ENCODE data around the gene CREM.

CREM gene

DNA sequence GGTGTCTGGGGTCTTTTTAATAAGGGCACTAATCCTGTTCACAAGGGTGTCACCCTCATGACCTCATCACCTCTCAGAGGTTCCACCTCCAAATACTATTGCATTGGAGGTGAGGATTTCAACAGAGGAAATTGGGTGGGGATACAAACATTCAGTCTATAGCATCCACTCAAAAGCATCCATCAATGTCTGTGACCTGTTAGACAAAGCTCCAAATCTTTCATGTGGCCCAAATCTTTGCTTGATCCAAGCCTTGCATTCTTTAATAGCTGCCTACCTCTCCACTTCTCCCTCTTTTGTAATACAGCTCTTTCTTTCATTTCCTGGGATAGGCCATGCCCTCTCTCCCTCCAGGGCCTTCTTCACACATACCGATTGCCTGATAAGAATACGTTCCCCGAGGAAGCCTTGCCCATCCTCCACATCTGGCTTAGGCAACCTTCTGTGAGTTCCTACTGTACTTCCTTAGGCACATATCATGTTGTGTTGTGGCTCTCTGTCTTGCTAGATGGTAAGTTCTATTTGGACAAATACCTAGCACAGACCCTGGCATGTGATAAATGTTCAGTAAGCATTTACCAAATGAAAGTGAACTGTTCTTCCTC is 66.1 kb downstream of the CREM start:
- in situ Hi-C loops (cut with MboI; ENCODE audit: low sequenced_read_pairs): no loop called here

- in situ Hi-C loops (cut with MboI; ENCODE audit: low sequenced_read_pairs): no loop called here
Measured at GRCh38 chr10:35194471-35194870, 67.8 kb downstream of the CREM start.

GRCh38 chr10:35194906-35195305 is 68.3 kb downstream of the CREM start:
- in situ Hi-C loops (cut with MboI; ENCODE audit: low sequenced_read_pairs): no loop called here

DNA sequence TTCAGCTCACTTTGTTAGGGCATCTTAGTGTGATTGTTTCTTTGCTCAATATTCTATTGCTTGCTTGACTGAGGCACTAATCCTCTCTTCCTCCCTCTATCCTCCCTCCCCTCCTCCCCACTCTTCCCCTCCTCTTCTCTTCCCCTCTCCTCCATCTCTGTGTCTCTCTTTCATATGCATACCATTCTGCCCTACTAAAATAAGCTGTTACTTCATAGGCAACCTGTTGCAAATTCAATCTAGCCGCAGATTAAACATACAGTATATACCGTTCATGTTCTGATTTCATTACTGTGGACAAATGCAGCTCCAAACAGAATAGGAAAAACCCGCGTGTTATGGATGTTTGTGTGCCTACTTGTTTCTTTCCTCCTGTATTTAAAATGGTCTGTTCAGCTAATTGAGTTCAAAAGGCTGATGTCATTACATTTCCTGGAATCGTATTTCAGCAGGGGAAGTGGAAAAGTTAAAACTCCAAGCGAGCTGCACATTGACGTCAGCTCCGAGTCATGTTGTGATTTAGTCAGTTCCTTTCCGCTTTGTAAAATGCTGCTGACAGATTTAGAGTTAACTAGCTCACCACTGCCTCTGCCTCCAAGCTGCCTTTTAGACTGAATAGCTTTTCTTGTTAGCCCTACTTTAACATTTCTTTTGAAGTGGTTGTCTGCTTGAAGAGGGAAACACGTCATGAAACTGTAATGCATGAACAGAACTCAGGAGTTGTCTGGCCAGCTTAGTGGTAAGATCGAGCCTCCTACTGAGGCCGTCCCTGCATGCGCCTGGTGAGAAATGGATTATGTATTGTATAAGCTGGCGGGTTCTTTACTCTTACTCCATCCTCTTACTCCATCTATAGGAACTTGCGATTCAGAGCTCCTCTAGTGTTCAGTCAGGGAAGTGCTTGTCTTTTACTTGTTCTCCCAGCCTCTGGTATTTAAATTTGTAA is 69.0 kb downstream of the CREM start:
- in situ Hi-C loops (cut with MboI; ENCODE audit: low sequenced_read_pairs): no loop called here

DNA sequence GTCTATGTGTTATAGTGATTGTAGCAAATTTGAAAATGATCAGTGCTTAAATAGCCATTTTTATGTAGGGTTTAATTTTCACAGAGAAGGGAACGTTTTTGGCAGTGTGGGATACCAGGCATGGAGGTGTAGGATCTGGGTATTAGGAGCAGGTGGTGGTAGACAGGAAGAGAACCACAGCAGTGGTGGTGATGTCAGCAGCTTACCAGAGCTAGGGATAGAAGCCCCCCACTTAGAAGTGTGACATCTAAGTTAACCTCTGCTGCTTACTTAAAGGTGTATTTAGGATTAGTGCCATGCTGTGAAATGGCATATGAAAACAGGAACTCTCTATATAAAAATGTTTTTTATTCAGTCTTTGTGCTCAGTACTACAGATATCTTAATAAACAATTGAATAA is 73.8 kb downstream of the CREM start:
- in situ Hi-C loops (cut with MboI; ENCODE audit: low sequenced_read_pairs): loop anchor here (25.0 kb wide), 1 partner anchor 538 kb away; no protein-coding TSS in a partner anchor

- in situ Hi-C loops (cut with MboI; ENCODE audit: low sequenced_read_pairs): loop anchor here (25.0 kb wide), 1 partner anchor 539 kb away; no protein-coding TSS in a partner anchor
Measured at GRCh38 chr10:35201234-35201633, 74.6 kb downstream of the CREM start.

DNA sequence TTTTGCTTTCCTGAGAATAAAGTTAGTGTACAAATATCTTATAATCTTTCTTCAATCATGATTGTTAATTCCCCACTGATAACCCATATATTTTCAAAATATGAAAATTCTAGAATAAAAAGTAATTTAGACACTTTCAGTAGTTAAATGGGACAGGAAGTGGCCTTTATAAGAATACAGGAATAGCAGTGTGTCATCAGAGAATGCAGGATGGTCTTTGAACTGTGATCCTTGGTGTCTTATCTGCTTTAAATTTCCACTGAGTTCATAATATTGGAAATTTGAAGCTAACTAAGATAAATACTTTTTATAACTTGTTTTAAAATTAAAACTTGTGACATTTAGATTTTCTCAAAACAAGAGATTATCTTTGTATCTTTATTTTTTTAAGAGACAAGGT is 75.4 kb downstream of the CREM start:
- in situ Hi-C loops (cut with MboI; ENCODE audit: low sequenced_read_pairs): loop anchor here (25.0 kb wide), 1 partner anchor 540 kb away; no protein-coding TSS in a partner anchor

- in situ Hi-C loops (cut with MboI; ENCODE audit: low sequenced_read_pairs): loop anchor here (25.0 kb wide), 1 partner anchor 541 kb away; no protein-coding TSS in a partner anchor
Measured at GRCh38 chr10:35203745-35204144, 77.1 kb downstream of the CREM start.

- in situ Hi-C loops (cut with MboI; ENCODE audit: low sequenced_read_pairs): loop anchor here (25.0 kb wide), 1 partner anchor 542 kb away; no protein-coding TSS in a partner anchor
Measured at GRCh38 chr10:35204650-35205319, 78.1 kb downstream of the CREM start.

DNA sequence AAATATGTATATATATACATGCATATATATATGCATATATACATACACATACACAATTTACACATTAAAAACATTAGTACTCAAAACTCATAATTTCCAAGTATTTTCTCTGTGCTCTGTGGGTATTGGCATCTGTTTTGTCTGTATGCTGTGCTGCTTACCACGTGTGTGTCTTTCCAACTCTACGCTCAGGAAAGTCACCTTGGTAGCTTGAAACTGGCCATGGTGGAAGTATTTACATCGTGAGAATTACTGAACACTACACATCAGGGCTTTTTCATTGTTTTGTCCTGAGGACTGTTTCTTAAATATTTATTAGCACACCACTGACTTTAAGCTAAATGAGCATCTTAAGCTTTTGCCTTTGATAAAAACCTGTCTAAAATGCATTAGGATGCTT is 79.6 kb downstream of the CREM start:
- in situ Hi-C loops (cut with MboI; ENCODE audit: low sequenced_read_pairs): loop anchor here (25.0 kb wide), 1 partner anchor 544 kb away; no protein-coding TSS in a partner anchor

GRCh38 chr10:35208536-35208935 is 81.9 kb downstream of the CREM start:
- in situ Hi-C loops (cut with MboI; ENCODE audit: low sequenced_read_pairs): loop anchor here (25.0 kb wide), 1 partner anchor 546 kb away; no protein-coding TSS in a partner anchor

DNA sequence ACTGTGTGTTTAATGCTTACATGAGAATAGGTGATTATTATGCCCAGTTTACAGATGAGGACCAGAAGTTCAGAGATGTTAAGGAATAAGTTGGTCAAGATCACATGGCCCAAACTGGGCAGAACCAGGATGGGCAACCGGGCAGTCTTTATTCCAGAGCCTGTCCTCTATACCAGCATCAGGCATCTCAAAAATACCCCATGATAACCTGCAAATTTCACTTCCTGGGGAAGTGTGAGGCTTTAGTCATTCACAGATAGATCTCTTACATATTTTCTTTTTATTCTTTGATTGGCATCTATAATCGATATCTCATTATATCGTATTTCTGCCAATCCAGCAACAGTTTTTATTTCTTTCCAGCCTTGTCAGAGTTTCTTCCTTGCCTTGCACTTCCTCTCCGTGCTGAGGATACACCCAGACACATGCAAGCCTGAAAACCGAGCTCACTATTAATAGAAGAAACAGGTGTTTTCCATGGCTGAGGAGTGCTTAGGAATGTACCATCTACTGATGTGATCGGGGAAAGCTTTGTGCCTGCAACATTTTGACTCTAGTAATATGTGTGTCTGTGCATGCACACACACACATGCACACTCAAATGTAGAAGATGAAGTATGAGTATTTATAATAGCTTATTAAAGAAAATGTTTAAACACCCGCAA is 82.4 kb downstream of the CREM start:
- in situ Hi-C loops (cut with MboI; ENCODE audit: low sequenced_read_pairs): loop anchor here (25.0 kb wide), 1 partner anchor 547 kb away; no protein-coding TSS in a partner anchor

- in situ Hi-C loops (cut with MboI; ENCODE audit: low sequenced_read_pairs): loop anchor here (10.0 to 25.0 kb wide), 2 partner anchors 86 to 549 kb away; partner anchors contain the start of gene CREM
Measured at GRCh38 chr10:35210961-35211360, 84.3 kb downstream of the CREM start.

DNA sequence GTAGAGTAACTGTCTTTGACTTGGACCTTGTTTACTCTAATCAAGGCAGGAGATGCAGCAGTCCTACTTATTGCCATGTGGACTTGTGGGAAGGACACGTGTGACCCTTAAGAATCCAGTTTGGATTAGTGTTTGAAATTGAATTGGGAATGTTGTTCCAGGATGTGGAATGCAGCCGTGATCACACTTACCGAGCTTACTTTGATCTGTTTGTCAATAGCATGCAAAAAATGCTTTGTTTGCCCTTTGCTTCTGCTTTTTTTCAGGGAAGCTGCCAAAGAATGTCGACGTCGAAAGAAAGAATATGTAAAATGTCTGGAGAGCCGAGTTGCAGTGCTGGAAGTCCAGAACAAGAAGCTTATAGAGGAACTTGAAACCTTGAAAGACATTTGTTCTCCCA is 84.7 kb downstream of the CREM start:
- in situ Hi-C loops (cut with MboI; ENCODE audit: low sequenced_read_pairs): loop anchor here (10.0 to 25.0 kb wide), 2 partner anchors 87 to 549 kb away; partner anchors contain the start of gene CREM

- in situ Hi-C loops (cut with MboI; ENCODE audit: low sequenced_read_pairs): loop anchor here (10.0 to 25.0 kb wide), 2 partner anchors 88 to 551 kb away; partner anchors contain the start of gene CREM
Measured at GRCh38 chr10:35212856-35213255, 86.2 kb downstream of the CREM start.

DNA sequence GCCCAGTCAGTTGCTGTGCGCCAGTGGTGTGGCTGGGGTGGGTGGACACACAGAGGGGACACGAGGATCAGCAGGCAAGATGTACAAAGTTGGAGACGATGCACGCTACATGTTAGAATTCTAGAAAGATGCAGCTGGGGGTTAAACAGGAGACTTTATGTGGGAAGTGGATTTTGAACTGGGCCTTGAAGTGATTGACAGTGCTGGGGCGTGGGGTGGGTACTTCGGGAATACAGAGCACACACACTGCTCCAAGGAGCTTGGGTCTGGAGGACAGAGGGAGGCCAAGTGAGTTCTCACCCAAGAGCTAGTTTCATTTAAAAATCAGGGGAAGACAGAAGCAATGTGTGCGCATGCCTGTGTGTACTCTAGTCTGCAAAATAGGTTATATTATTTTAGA is 87.1 kb downstream of the CREM start:
- in situ Hi-C loops (cut with MboI; ENCODE audit: low sequenced_read_pairs): loop anchor here (10.0 to 25.0 kb wide), 2 partner anchors 89 to 551 kb away; partner anchors contain the start of gene CREM

DNA sequence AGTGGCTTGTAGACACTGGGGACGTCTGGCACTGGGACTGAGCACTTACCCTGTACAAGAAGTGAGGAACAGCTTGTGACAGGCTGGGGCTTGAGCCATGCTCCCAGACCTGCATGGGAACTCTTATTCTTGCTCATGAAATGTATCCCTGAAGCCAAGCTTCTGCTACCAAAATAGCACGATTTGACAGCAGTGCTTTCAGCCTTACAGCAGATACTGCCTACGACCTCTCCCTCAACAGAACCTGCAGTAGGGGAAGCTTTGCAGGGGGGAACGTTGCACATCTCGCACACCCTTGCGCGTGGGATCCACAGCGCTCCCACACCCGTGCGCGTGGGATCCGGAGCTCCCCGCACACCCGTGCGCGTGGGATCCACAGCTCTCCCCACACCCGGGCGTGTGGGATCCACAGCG is 88.0 kb downstream of the CREM start:
- in situ Hi-C loops (cut with MboI; ENCODE audit: low sequenced_read_pairs): loop anchor here (10.0 to 25.0 kb wide), 2 partner anchors 90 to 552 kb away; partner anchors contain the start of gene CREM

DNA sequence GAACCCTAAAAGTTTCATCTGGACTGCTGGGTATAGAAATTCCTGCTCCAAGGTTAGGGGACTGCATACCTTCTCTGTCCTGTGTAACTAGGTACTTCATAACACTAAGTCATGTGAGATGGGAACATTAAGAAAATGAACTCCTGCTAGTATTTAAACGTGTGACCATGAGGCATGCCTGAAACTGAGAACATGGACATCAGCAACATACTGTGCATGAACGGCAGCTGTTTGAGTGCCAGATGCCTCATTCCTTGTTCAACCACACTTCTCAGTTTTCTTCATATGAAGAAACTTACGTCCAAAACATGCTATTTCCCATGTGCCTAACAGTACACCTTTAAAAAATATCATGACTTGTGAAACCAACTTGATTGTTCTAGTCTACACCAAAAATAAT is 88.5 kb downstream of the CREM start:
- in situ Hi-C loops (cut with MboI; ENCODE audit: low sequenced_read_pairs): loop anchor here (10.0 to 25.0 kb wide), 2 partner anchors 90 to 553 kb away; partner anchors contain the start of gene CREM

DNA sequence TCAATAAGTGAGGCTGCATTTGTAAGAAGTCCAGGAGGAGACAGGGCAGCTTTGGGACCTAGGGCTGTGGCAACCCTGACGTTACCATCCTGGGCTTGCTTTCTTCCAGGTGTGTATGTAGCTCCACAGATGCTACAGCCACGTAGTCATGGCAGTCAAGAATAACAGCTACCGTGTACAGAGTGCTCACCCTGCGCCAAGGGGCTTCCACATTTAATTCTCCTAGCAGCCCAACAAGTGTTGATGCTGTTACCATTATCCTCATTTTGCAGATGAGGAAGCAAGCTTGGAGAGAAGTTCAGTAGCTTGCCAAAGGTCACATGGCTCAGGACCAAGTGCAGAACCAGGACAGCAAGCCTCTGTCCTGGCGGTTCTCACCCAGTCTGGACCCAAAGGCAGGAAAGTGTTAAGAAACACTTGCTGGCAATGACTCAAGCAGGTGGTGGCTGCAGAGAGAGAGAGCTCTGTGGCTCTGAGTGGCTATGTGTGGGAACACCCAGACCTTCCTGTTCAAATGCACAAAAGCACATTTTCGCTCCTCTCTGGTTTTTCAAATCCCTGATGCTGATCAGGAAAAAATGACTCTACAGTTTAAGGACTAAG is 89.8 kb downstream of the CREM start:
- in situ Hi-C loops (cut with MboI; ENCODE audit: low sequenced_read_pairs): loop anchor here (10.0 to 25.0 kb wide), 2 partner anchors 92 to 554 kb away; partner anchors contain the start of gene CREM
